Astrocyte (in vitro differentiated cells and primary cell): ENCODE measurements around the gene IL9.

ENCODE experiments used
- EZH2 ChIP-seq: IDR thresholded peaks from 2 replicates; pipeline ENCODE4 v1.6.1; 2012; ENCODE audit warnings: mild to moderate bottlenecking, low read length, inconsistent platforms; ENCODE audit not compliant: insufficient read depth
- TF ChIP-seq, protein P1 (sequence below): IDR thresholded peaks from 2 replicates; pipeline ENCODE4 v1.5.1; 2011; ENCODE audit warnings: low read depth, mild to moderate bottlenecking, inconsistent platforms, low read length, moderate library complexity; ENCODE audit not compliant: insufficient read depth

DNA sequence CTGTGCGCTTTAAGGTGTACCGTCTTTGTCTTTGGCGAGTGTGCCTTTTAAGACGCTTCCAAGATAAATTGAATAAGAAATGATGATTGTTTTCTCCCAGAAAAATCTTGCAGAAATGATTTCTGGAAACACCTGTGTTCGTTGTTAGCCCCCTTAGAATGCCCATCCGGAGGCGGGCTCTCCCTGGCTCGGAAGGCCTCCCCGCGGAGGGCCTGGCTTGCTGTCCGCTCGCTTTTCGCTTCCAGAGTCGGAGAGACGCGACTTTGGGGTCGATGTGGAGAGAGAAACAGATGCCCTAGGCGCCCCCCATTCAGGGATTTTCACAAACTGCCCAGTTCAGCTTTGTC, 35.3 kb upstream of the IL9 start:
- TF ChIP-seq, protein P1, sequence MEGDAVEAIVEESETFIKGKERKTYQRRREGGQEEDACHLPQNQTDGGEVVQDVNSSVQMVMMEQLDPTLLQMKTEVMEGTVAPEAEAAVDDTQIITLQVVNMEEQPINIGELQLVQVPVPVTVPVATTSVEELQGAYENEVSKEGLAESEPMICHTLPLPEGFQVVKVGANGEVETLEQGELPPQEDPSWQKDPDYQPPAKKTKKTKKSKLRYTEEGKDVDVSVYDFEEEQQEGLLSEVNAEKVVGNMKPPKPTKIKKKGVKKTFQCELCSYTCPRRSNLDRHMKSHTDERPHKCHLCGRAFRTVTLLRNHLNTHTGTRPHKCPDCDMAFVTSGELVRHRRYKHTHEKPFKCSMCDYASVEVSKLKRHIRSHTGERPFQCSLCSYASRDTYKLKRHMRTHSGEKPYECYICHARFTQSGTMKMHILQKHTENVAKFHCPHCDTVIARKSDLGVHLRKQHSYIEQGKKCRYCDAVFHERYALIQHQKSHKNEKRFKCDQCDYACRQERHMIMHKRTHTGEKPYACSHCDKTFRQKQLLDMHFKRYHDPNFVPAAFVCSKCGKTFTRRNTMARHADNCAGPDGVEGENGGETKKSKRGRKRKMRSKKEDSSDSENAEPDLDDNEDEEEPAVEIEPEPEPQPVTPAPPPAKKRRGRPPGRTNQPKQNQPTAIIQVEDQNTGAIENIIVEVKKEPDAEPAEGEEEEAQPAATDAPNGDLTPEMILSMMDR = no peak
- no peak for TF ChIP-seq EZH2
